GM12878 (cell line): ENCODE measurements around the gene RAC3. TPM values are rescaled to one million over a fixed set of nuclear protein-coding genes. Genes with fewer than 3 reads are reported as not detected.

Source experiments
- ATAC-seq: fragments of 200-7000 bp; cut with Tn5 transposase; 3 replicates; pipeline ENCODE4 v1.9.1; 2020; ENCODE audit warnings: mild to moderate bottlenecking, moderate library complexity
- BruUV-seq: library from RNA; stranded (reverse); fragments of 400-500 nt; replicated peaks from 2 replicates; lab custom pipeline; 2021; lab: Mats Ljungman, UMichigan
- CTCF ChIA-PET: fragments of 300-600 bp; sonication (Branson Sonifier 250); formaldehyde crosslinking; extraction: SDS; loops from one replicate; lab custom pipeline; 2021; ENCODE audit warnings: inconsistent platforms; lab: Yijun Ruan, JAX
- POLR2A ChIA-PET: fragments of 350-600 bp; formaldehyde crosslinking; extraction: SDS; loops from one replicate; lab custom pipeline; 2021; ENCODE audit warnings: inconsistent platforms; lab: Charles Lee
- RAD21 ChIA-PET: fragments of 300-600 bp; sonication (Branson Sonifier 250); formaldehyde crosslinking; loops from one replicate; lab custom pipeline; 2023; ENCODE audit warnings: antibody characterized with exemption; ENCODE audit not compliant: unreplicated experiment; lab: Charles Lee
- SMC1A ChIA-PET: fragments of 300-600 bp; sonication (Branson Sonifier 250); formaldehyde crosslinking; loops from one replicate; lab custom pipeline; 2023; ENCODE audit not compliant: unreplicated experiment, uncharacterized antibody; lab: Charles Lee
- DNase-seq: peaks from one replicate; pipeline ENCODE4 v3.0.0-alpha.2; 2011; ENCODE audit warnings: low read depth, low spot score
- FAIRE-seq: peaks from 3 replicates; lab custom pipeline; 2011; peaks lifted over from hg19 to GRCh38; lab: Jason Lieb, UNC
- H2AFZ ChIP-seq: 2 replicates; pipeline ENCODE4 v1.6.0; 2011; ENCODE audit warnings: low read depth, low read length, control low read depth; ENCODE audit not compliant: control insufficient read depth
- H3K27ac ChIP-seq: 2 replicates; pipeline ENCODE4 v1.5.1; 2011; ENCODE audit warnings: control low read depth; ENCODE audit not compliant: control insufficient read depth, insufficient read depth
- H3K27me3 ChIP-seq, 2 experiments: replicated peaks in 1 of 2; 2 replicates each; pipeline versions ENCODE4 v1.6.0 to v1.6.1; 2011; ENCODE audit warnings: low read length in 1 of 2; ENCODE audit not compliant: control insufficient read depth in 2 of 2, insufficient read depth in 2 of 2
- H3K36me3 ChIP-seq, 2 experiments: 2 replicates each; pipeline ENCODE4 v1.5.1; 2011; ENCODE audit warnings: low read length in 1 of 2; ENCODE audit not compliant: control insufficient read depth in 2 of 2, insufficient read depth in 2 of 2
- H3K4me1 ChIP-seq: 2 replicates; pipeline ENCODE4 v1.6.1; 2011; ENCODE audit warnings: mild to moderate bottlenecking, low read length, moderate library complexity, mixed read lengths; ENCODE audit not compliant: control insufficient read depth, insufficient read depth
- H3K4me2 ChIP-seq: 2 replicates; pipeline ENCODE4 v1.6.0; 2011; ENCODE audit warnings: control low read depth; ENCODE audit not compliant: control insufficient read depth, insufficient read depth
- H3K4me3 ChIP-seq: fragments of 200-600 bp; sonication (generic); 2 replicates; pipeline ENCODE4 v1.5.1; 2016
- H3K79me2 ChIP-seq: 2 replicates; pipeline ENCODE4 v1.6.0; 2011; ENCODE audit warnings: low read length; ENCODE audit not compliant: control insufficient read depth, insufficient read depth
- H3K9ac ChIP-seq: 2 replicates; pipeline ENCODE4 v1.8.0; 2011; ENCODE audit warnings: low read length, control low read depth, mixed read lengths; ENCODE audit not compliant: control insufficient read depth, insufficient read depth
- H3K9me3 ChIP-seq: replicated peaks from 3 replicates; pipeline ENCODE4 v1.5.1; 2011; ENCODE audit warnings: mild to moderate bottlenecking, low read length; ENCODE audit not compliant: control insufficient read depth, insufficient read depth
- H4K20me1 ChIP-seq: 2 replicates; pipeline ENCODE4 v1.6.0; 2011; ENCODE audit not compliant: control insufficient read depth, insufficient read depth
- CBFB ChIP-seq: IDR thresholded peaks from 2 replicates; pipeline ENCODE4 v1.6.1; 2016; ENCODE audit warnings: antibody characterized with exemption, low read depth
- EP300 ChIP-seq, 2 experiments: fragments of 150-350 bp in 1 of 2; IDR thresholded peaks; 2 replicates each; pipeline ENCODE4 v1.6.1; 2011 to 2012; ENCODE audit warnings: low read depth in 2 of 2, low read length in 2 of 2, borderline replicate concordance in 1 of 2, improper control_type of control experiment in 1 of 2, inconsistent platforms in 1 of 2; ENCODE audit not compliant: control insufficient read depth in 1 of 2
- GATAD2B ChIP-seq: fragments of 450-650 bp; conservative IDR thresholded peaks from 2 replicates; pipeline ENCODE4 v1.6.1; 2017; ENCODE audit warnings: low read depth, mild to moderate bottlenecking, moderate library complexity
- HDGF ChIP-seq: fragments of 450-650 bp; IDR thresholded peaks from 2 replicates; pipeline ENCODE4 v1.6.1; 2016; ENCODE audit warnings: antibody characterized with exemption
- KAT2A ChIP-seq: conservative IDR thresholded peaks from 2 replicates; pipeline ENCODE4 v1.6.1; 2011; ENCODE audit warnings: low read depth, low read length; ENCODE audit not compliant: control insufficient read depth
- MEF2A ChIP-seq: IDR thresholded peaks from 2 replicates; pipeline ENCODE4 v1.6.1; 2011; ENCODE audit warnings: low read depth, mild to moderate bottlenecking, low read length, moderate library complexity; ENCODE audit not compliant: insufficient read depth
- MTA3 ChIP-seq: IDR thresholded peaks from 2 replicates; pipeline ENCODE4 v1.6.1; 2012; ENCODE audit warnings: low read length, inconsistent platforms, borderline replicate concordance
- POLR2A ChIP-seq: IDR thresholded peaks from 2 replicates; pipeline ENCODE4 v1.6.1; 2011; ENCODE audit warnings: low read depth, mild to moderate bottlenecking, low read length
- SMAD1 ChIP-seq: fragments of 450-650 bp; IDR thresholded peaks from 2 replicates; pipeline ENCODE4 v1.6.1; 2018; ENCODE audit warnings: mild to moderate bottlenecking, low read depth; ENCODE audit not compliant: partially characterized antibody
- SMARCA5 ChIP-seq: fragments of 450-650 bp; IDR thresholded peaks from 2 replicates; pipeline ENCODE4 v1.6.1; 2017; ENCODE audit warnings: mild to moderate bottlenecking
- SUPT20H ChIP-seq: IDR thresholded peaks from 2 replicates; pipeline ENCODE4 v1.6.1; 2011; ENCODE audit warnings: low read depth, mild to moderate bottlenecking, low read length, moderate library complexity, borderline replicate concordance; ENCODE audit not compliant: control insufficient read depth
- TBL1XR1 ChIP-seq: IDR thresholded peaks from 2 replicates; pipeline ENCODE4 v1.6.1; 2012; ENCODE audit warnings: low read depth, low read length, improper control_type of control experiment
- USF1 ChIP-seq: IDR thresholded peaks from 2 replicates; pipeline ENCODE4 v1.6.1; 2011; ENCODE audit warnings: borderline replicate concordance, low read depth, mild to moderate bottlenecking, moderate library complexity, mixed read lengths, low read length; ENCODE audit not compliant: insufficient read depth; ENCODE audit errors: extremely low read length
- WGBS: methylation state at CpG from one replicate; pipeline ENCODE4 v1.1.6; 2016; ENCODE audit warnings: low lambda C conversion rate; ENCODE audit not compliant: insufficient replicate concordance, insufficient coverage; ENCODE audit errors: missing lambda C conversion rate; 5-methylcytosine and 5-hydroxymethylcytosine counted together
- in situ Hi-C: fragments of 300-500 bp; cut with MboI; formaldehyde crosslinking; loops from 9 replicates; pipeline ENCODE4 v1.14.3; 2018; ENCODE audit warnings: mixed read lengths
- intact Hi-C: fragments of 100-400 bp; cut with micrococcal nuclease; formaldehyde crosslinking; loops from one replicate; pipeline ENCODE4 v1.14.2; 2022; ENCODE audit not compliant: unreplicated experiment
- polyA plus RNA-seq, 11 experiments: library from polyadenylated mRNA; depleted of rRNA in 4 of 11; unstranded in 6 of 11; stranded (reverse) in 5 of 11; fragments of >200 nt; fragmentation: Nextera tagmentation in 4 of 11; fragmentation: Illumina TruSeq in 1 of 11; extraction: Ambion mirVana in 4 of 11; extraction: Trizol in 1 of 11; gene quantifications; 1 replicate in 1 of 11; 2 replicates in 10 of 11; pipeline versions ENCODE4 v1.2.1 to v1.2.3, GENCODE V29; 2011 to 2016; ENCODE audit warnings: inconsistent platforms in 2 of 11, missing spikeins in 2 of 11, low read depth in 1 of 11
- total RNA-seq, 4 experiments: library from RNA; depleted of rRNA in 3 of 4; stranded (reverse); fragments of >200 nt in 3 of 4; fragmentation: Illumina TruSeq in 1 of 4; extraction: Trizol in 1 of 4; gene quantifications; 2 replicates each; pipeline versions ENCODE4 v1.2.1 to v1.2.3, GENCODE V29; 2013 to 2021

The RAC3 gene
- total and polyA plus RNA-seq, 10 of the 15 experiments (the other 5 are each of a cell fraction or from before 2014, with no cell fraction given): 0.11 to 32.9 (median 6.7) TPM

- no peaks in the 10 kb centered on the region for H3K27me3 ChIP-seq
- no peak overlapping the region for H3K4me2 ChIP-seq
- H2AFZ ChIP-seq: no peak overlapping the region
- BruUV-seq: no TSS peak
- intact Hi-C loops: no loop called here
- ChIA-PET RAD21 (no interaction called here), CTCF (no interaction called here), POLR2A (interaction anchor here (0.6 kb wide), 1 partner anchor 19 kb away, joined by 4 read pairs; no protein-coding TSS in a partner anchor), SMC1A (no interaction called here)
- no peaks in the 10 kb centered on the region for H3K9me3 ChIP-seq
- 89% methylated on average over 17 of the region's 26 CpGs for WGBS
- H3K27ac ChIP-seq: no peak overlapping the region
- ATAC-seq: no peak
- H4K20me1 ChIP-seq: no peaks in the 10 kb centered on the region
- H3K9ac ChIP-seq: no peak overlapping the region
- no peak for FAIRE-seq
- H3K79me2 ChIP-seq: no peaks in the 10 kb centered on the region
- TF ChIP-seq POLR2A (peak; percentile 14; the same call in 1 of the 2 replicates), MEF2A (no peak)
- peaks cover 3 to 10% of the 10 kb centered on the region in 2 experiments; a peak in 3 of 4 replicates for H3K36me3 ChIP-seq
- H3K4me3 ChIP-seq: no peak overlapping the region
- DNase-seq: no peak
- H3K4me1 ChIP-seq: no peaks in the 10 kb centered on the region
- in situ Hi-C loops: no loop called here
Observed at GRCh38 chr17:81987161-81987770, 44.2 kb upstream of the RAC3 start.

GRCh38 chr17:81990836-81991683 is 40.4 kb upstream of the RAC3 start:
- Histone ChIP-seq H3K27ac (no peak overlapping the region), H3K4me3 (no peak overlapping the region), H3K4me2 (no peak overlapping the region), H3K36me3 (no peaks in the 10 kb centered on the region; a peak in 2 of 4 replicates), H3K79me2 (no peaks in the 10 kb centered on the region), H3K9ac (no peak overlapping the region), H2AFZ (no peak overlapping the region), H3K9me3 (no peaks in the 10 kb centered on the region), H4K20me1 (no peaks in the 10 kb centered on the region), H3K27me3 (no peaks in the 10 kb centered on the region), H3K4me1 (no peaks in the 10 kb centered on the region)
- 88% methylated on average over 25 of the region's 25 CpGs for WGBS
- RAD21 ChIA-PET: no interaction called here
- BruUV-seq: no TSS peak
- CTCF ChIA-PET: no interaction called here
- POLR2A ChIA-PET: no interaction called here
- in situ Hi-C loops: no loop called here
- ATAC-seq (no peak), FAIRE-seq (no peak), DNase-seq (no peak)
- intact Hi-C loops: no loop called here
- SMC1A ChIA-PET: no interaction called here
- no peak for TF ChIP-seq MTA3
- no peak for TF ChIP-seq TBL1XR1
- TF ChIP-seq SMARCA5: no peak
- TF ChIP-seq SMAD1: no peak
- TF ChIP-seq HDGF: no peak
- no peak for TF ChIP-seq SUPT20H
- no peak for TF ChIP-seq GATAD2B
- TF ChIP-seq USF1: no peak
- no peak for TF ChIP-seq CBFB
- no peak for TF ChIP-seq EP300 (IDR thresholded peaks at IDR 0.05; ENCODE audit: borderline replicate concordance in 1 of 2, control insufficient read depth in 1 of 2, low read depth in 2 of 2, low read length in 2 of 2)
- no peak for TF ChIP-seq KAT2A
